GM21528 (cell line): Measurements from ENCODE around the gene NOX1.
A peak's percentile ranks its signal among the peaks of the same experiment; 100 is the strongest.
"Not testable (repeated sequence)": the region's sequence is repeated elsewhere in the genome, so short reads cannot be mapped to it uniquely, and the experiment has no call there.

ENCODE experiments used
- ATAC-seq: cut with Tn5 transposase; IDR thresholded peaks from one replicate; pipeline ENCODE4 v1.9.1; 2021; ENCODE audit warnings: mild to moderate bottlenecking, moderate library complexity; ENCODE audit not compliant: unreplicated experiment, low FRiP score

NOX1 gene

DNA sequence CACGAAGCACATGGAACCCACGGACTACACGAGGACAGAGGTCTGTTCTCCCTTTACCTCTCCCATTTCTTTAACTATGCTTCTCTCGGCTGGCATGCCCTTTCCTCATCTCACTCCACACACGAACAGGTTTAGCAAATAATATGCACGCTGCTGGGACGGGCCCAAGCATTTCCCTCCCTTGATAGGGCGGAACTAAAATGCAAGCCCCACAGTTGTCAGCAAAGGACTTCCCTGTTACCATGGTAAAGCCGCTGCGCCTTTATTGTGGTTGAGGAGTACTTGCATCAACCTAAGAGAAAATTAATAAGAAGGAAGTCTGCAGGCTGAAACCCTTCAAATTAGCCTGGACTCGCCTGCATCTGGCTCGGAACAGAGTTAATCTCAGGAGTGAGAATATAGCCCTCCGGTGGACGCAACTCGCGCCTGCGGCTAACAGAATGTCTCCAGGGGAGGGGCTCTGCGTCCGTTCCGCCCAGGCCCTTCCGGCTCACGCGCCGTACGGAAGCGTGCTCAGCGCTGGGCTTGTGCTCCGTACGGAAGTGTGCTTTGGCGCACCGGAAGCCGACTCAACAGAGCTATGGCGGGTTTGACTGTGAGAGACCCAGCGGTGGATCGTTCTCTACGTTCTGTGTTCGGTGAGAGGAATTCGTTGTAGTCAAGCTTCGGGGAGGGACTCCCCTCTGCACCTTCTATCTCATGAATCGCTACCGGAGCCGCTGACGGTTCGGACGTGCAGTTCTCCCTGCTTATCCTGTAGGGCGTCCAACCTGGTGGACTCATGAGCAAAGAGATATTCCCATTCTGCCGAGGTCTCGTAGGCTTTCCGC is 54.1 kb downstream of the NOX1 start, which contains the start of gene CSTF2:
CSTF2 (plus strand) TSS at position 555 of the 830 bp plus-strand sequence; CDS start at position 581, 26 bp downstream.
- ATAC-seq: peak; percentile 100

DNA sequence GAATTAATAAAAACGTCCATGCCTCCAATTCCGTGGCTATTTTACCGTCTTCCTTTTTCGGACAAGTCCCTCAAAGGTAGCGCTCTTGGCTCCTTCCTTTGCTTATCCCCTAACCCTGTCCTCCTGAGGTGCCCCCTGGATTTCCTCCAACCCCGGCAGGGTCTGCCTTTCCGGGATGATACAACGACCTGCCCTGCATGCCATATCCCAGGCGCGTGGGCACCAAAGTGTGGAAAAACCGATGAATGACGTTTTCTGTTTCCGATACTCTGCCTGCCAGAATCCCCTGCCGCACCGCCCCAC is 54.7 kb downstream of the NOX1 start:
- no peak for ATAC-seq

DNA sequence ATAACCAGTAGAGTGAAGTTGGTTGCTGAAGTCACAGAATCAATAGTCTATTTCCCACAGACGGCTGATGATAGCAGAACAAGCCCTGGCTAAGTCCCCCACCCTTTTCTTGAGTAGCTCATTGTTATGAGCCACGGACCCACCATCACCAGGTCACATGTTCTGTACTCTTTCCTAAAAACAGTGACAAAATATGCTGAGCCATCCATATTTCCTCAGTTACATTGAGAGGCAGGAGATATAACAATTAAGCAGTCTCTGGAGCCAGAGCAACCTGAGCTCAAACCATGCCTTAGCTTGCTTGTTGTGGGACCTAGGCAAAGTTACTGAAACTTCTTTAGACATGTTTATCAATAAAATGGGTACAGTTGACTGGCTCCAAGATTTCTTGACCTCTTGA is 56.8 kb downstream of the NOX1 start:
- ATAC-seq: no peak

DNA sequence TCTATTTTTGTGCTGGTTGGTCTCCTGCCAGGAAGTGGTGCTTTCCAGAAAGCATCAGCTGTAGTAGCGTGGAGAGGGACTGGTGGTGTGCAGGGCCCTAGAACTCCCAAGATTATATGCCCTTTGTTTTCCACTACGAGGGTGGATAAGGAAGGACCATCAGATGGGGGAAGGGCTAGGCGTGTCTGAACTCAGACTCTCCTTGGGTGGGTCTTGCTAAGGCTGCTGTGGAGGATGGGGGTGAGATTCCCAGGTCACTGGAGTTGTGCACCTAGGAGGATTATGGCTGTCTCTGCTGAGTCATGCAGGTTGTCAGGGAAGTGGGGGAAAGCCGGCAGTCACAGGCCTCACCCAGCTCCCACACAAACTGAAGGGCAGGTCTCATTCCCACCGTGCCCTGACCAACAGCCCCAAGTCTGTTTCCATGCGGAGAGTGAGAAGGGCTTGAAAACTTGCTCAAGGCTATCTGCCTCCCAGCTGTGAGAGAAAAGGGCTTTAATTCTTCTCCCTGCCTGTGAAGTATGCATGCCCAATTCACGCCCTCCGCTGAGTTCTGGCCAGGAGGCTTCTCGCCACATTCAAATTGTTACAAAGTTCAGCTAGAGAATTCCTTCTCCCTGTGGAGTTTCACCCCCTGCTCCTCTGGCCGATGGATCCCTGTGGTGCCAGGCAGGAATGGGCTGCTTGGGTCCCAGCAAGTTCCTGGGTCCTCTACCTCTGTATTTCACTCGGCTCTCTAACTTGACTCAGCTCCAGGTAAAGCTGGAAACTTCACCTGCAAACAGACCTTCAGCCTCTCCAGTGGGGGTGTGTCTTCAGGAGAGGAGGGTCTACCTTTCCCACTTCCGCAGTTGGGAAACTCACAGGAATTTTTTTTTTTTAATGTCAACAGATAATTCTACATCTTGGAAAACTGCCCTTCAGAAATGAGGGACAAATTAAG is 61.7 kb downstream of the NOX1 start:
- ATAC-seq: no peak

DNA sequence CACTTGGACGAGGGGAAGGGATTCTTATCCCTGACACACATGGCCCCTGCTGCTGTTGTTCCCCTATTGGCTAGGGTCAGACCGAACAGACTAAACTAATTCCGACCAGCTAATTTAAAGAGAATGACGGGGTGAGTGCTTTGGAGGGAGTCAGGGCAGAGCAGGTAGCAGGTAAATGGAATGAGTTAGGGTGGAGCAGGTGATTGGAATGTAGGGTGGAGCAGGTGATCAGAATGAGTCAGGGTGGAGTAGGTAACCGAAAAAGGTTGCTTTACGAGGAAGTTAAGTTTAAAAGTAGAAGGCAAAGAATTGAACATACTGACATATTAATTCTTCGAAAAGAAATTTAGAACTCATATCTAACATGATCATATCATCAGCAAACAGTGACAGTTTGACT is 65.9 kb downstream of the NOX1 start:
- ATAC-seq: not testable (repeated sequence)

DNA sequence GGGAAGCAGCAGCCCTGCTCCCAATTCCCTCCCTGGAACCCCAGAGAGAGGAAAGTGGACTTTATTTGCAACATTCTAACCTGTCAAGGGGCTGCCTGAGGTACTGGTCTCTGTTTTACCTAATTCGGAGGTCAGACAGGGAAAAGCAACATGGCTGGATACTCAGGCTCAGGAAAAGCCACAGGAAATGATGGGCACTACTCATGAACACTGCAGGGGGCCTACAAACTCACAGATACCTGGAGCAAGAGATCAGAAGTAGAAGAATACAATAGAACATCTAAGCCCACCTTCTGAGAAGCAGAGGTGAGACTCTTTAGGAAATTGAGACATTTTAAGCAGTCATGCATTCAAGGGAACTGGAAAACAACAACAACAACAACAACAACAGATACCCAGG is 69.4 kb downstream of the NOX1 start:
- ATAC-seq: no peak

DNA sequence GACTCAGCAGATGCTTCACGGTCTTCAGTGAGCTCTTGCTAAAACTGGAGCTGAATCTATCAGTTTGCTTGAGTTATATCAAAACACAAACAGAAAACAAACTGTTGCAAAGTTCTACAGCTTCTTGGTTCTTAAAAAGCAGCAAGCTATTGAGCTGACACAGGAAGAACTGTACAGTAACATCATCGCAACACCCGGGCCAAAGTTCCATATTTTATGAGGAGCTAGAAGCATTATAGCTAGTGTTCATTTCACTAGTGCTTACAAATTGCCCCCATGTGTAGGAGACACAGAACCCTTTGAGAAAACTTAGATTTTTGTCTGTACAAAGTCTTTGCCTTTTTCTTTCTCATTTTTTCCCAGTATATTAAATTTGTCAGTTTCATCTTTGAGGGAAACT is 71.3 kb downstream of the NOX1 start:
- ATAC-seq: no peak

DNA sequence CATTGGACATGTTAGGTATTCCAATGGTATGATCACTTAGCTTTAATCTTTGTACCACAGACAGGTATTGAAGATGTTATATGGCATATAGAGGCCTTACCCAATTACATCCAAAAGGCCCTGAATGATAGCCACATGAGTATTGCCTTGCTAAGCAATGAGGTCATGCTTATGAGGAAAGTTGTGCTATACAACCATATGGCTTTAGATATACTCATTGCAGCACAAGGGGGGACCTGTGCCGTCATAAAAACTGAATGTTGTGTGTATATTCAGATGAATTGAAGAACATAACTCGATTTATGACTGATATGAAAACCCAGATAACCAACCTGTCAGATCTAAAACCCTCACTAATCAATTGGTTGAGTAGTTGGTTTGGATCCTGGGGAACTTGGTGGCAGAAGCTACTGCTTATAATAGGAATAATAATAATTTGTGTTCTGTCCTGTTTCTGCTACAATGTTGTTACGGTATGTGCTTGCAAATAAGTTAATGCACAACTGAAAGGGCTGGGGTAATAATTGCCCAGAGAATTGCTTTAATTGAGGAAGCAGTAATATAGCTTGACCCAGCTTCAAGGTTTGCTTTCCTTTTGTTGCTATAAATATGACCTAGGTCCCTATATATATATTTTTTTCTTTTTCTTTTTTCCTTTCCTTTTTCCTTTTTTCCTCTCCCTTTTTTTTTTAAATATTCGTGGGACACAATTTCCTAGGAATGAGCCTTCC is 75.5 kb downstream of the NOX1 start:
- no peak for ATAC-seq

DNA sequence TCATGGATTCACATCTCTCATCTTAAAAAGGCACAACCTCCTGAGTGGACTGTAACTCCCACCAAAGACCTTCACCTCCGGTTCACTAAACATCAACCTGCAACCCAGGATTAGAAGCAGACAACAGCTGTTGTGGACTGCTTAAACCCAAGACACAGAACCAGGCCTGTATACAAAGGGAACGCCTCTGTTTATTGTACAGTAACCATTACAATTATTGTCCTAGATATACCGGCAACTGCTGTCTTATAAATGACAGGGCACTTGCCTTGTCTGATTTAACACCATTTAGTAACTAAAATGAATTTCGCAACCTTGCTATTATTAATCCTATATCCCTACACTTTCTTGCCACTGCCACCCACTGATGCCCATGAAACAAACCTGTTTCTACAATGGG is 76.8 kb downstream of the NOX1 start:
- no peak for ATAC-seq

DNA sequence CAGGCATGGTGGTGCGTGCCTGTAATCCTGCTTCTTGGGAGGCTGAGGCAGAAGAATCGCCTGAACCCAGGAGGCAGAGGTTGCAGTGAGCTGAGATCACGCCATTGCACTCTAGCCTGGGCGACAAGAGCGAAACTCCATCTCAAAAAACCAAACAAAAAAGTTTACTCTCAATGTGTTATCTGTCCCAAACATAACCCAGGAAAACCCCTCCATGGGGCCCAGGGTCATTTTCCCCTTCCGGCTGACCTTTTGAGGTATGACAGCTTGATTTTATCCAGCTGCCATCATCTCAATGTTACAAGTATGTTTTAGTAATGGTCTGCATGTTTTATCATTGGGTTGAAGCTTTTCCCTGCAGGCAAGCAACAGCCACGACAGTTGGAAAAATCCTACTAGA is 77.8 kb downstream of the NOX1 start:
- not testable (repeated sequence) for ATAC-seq
